ENCODE measurements around the gene POC1A. TPM values are rescaled to one million over a fixed set of nuclear protein-coding genes. Genes with fewer than 3 reads are reported as not detected.

The POC1A gene
- total and polyA plus RNA-seq, 9 of the 15 experiments (the other 6 are each of a cell fraction or from before 2014, with no cell fraction given) = 7.2 to 17.5 (median 12.1) TPM

GRCh38 chr3:52056968-52057811 is 97.0 kb downstream of the POC1A start (continued):
- TF ChIP-seq RERE (CRISPR knock-in tag; IDR thresholded peaks at IDR 0.05; ENCODE audit: borderline replicate concordance) (no peak), BRF1 (IDR thresholded peaks at IDR 0.05; ENCODE audit: borderline replicate concordance, extremely low read depth, insufficient read length) (no peak), ZNF512 (tag; IDR thresholded peaks at IDR 0.05) (no peak), E2F6 (IDR thresholded peaks at IDR 0.05; ENCODE audit: borderline replicate concordance in 1 of 2, extremely low read depth in 1 of 2, insufficient read depth in 1 of 2, insufficient read length in 1 of 2, low read depth in 1 of 2, low read length in 1 of 2, poor library complexity in 1 of 2, severe bottlenecking in 1 of 2) (no peak), SETDB1 (IDR thresholded peaks at IDR 0.05; ENCODE audit: low read length) (no peak), ZNF77 (CRISPR knock-in tag; IDR thresholded peaks at IDR 0.05) (no peak), GABPA (tag; conservative IDR thresholded peaks at IDR 0.05; ENCODE audit: low read depth) (no peak)

Measured in K562 (cell line).